NCI-H2081 (cell line): Measurements from ENCODE around the gene FAHD1.

Source experiments
- DNase-seq, 2 experiments: peaks; one replicate each; lab custom pipeline; 2025; lab: John Stamatoyannopoulos, UW

The FAHD1 gene

DNA sequence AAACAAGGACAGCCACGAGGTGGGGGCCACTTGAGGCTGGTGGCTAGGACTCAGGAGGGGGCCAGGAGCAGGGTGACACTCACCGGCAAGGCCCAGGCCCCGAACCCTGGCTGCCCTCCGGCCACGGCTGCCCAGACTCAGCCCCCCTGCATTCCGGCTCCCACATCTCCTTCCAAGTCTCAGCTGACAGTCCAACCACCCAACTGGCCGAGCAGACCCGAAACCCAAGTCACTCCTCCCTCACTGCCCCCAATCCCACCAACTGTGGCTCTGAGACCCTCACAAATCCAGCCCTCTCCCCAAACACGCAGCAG is 9.8 kb upstream of the FAHD1 start:
- no peak for DNase-seq

DNA sequence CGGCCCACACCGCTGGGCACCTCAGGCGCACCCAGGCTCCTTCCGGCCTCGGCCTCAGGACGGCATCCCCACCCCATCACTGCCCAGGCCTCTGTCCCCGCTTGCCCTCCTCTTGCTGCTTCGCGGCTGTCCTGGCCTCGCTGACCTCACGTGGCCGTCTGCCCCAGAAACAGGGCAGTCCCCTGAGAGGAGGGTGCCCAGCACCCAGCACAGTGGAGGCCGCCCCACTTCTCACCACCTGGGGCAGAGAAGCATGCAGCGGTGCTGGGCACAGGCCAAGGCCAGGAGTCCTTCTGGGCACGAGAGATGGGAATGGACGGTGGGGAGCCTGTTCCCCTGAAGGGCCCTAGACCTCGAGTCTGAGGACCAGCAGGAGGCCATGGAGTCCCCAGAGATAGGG is 9.3 kb upstream of the FAHD1 start:
- DNase-seq = no peak

DNA sequence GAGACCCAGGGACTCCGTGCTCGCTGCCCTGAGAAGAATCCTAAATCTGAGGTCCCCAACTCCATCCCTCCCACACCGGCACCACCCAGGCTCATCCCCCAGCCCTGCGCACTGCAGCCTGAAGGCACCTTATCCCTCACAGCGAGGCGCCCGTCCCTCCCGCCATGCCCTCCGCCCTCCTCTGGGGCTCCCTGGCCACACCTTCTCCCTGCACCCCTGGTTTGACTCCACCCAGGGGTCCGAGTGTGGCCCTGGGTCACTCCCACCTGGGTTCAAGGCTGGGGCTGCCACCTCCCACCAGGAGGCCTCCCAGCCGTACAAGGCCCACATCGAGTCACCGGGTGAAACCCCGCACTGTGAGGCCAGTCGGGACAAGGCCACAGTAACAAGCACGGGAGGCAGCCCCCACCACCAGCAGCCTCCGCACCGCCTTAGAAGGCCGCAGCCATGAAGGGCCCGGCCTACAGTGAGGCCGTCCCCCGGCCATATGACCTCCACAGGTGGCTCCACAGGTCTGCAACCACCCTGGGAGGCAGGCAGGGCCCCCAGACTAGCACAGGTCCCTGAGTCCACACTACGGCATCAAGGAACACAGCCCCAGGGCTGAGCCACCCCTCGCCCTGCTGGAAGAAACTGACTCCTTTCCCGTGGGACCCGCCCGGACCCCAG is 8.7 kb upstream of the FAHD1 start:
- DNase-seq = no peak

DNA sequence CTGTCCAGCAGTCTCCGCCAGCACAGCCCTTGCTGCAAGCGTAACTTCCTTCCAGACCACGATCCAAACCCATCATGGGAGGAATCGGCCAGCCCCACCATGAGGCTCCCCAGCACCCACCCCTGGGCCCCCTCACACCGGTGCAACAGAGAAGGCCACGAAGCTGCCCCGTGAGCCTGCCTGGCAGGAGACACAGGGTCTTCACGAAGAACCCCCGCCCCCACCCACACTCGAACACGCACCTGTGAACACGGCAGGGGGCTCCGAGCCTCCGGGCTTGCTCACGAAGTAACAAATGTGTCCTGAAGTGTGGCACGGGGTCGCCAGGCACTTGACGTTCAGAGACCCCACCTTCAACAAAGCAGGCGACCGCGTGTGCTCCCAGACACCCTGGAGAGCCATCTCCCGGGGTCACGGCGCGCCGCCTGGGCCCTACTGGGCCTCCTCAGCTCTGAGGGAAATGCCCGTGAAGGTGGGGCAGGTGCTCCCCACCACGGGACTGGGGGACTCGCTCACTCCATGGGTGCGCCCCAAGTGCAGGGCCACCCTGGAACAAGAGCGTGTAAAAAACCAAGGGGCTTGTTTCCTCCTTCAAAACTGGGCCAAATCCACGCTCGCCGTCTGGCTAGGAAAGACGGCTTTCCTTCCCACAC is 8.0 kb upstream of the FAHD1 start:
- no peak for DNase-seq

DNA sequence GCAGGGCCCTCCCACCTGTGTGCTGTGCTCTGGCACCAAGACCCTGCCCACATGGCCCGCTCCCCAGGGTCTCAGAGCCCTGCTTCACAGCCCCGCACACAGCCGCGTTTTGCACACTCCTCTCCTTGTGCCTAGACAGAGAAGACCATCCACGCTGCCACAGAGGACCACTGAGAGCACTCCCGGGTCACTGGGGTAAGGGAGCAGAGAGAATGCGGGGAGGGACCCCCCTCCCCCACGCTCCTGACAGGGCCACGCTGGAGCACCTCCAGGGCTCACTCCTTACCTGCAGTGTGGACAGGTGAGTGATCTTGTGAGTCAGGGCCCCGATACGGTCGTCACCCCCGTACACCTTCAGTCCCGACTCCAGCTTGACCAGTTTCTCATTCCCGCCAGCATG is 7.4 kb upstream of the FAHD1 start:
- DNase-seq = no peak

DNA sequence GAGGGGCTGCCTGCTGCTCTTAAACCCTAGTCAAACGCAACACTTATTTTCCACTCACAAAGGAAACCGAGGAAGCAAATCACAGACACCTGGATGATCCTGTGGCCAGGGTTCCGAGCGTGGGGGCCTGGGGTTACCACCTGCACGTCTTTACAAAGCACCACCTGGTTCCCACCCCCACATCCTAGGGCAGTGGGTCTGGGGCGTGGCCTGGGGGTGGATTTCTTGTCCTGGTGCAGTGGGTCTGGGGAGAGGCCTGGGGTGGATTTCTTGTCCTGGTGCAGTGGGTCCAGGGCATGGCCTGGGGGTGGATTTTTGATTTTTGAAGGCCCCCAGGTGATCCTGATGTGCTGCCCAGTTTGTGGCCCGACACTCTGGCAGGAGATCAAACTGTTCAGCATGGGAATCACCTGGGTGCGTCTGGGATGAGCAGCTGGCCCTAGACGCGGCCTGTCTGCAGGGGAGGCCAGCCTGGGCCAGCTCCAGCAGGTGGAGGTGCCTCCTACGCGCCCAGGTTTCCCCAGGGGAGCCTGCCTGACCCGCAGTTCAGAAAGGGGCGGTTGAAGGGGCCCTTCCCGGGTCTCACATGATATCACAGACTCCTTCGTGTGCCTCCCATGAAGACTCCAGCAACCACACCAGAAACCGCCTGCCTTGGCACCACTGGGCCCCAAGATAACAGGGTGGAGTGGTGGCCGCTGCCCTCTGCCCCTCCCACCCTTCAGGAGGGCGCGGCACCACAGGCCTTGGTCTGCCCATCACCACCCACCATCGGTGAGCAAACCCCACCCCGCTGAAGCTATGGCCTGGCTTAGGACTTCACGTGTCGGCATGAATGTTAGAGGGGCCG is 6.7 kb upstream of the FAHD1 start:
- no peak for DNase-seq

DNA sequence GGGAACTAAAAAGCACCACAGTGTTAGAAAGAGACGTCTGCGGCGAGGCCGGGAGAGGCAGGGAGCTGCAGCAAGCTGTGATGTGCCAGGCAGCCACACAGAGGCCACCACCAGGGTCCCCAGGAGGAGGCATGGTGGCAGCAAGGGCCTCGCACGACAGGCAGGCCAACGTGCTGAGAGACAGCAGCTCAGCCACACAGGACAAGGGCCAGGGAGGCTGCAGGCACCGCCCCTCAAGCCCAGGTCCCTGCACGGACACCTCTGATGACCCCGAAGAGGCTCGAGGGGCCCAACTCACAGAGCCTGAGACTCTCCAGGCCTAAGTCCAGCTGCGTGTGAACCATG is 6.1 kb upstream of the FAHD1 start:
- no peak for DNase-seq

DNA sequence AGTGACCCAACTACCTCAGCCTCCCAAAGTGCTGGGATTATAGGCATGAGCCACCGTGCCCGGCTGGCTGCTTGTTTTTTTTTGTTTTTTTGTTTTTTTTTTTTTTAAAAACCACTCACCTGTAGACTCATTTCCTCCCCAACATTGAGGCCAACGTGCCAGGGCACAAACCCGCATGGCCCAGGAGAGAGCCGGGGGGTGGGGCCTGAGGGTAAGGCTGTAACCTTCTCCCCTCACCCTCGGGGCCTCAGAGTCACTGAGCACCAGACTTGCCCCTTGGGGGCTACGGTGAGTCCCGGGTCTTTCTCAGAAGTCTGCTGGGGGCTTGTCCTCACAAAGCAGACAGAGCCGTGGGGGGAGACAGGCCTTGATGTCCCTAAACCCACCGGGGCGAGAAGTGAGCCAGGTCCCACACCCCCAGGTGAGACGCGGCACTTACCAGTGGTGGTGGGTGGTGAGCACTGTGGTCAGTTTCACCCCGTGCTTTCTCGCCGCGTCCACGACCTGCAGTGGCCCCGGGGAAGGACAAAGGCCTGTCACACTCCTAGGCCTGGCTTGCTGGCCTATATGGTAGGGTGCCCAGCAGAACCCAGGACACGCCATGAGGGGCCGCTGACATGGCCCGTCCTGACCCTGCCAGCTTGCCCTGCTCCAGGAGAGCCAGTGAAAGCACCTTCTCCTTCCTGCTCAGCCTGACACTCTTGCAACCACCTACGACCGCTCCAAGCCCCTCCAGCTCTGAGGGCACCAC is 5.0 kb upstream of the FAHD1 start:
- DNase-seq = no peak

DNA sequence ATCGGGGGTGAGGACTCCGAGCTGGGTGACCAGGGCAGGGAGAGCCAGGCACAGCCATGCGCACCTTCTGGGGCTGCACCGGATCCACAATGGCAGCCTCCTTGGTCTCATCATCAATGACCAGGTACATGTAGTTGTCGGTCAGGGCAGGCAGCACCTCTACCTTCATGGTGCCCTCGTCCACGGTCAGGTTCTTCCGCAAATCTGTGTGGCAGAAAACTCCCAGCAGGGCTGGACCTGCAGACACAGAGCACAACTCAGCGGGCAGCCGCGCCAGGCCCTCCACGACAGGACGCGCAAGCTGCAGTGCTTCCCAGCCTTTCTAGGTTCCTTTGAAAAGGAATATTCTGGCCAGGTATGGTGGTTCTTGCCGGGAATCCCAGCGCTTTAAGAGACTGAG is 4.2 kb upstream of the FAHD1 start:
- no peak for DNase-seq

DNA sequence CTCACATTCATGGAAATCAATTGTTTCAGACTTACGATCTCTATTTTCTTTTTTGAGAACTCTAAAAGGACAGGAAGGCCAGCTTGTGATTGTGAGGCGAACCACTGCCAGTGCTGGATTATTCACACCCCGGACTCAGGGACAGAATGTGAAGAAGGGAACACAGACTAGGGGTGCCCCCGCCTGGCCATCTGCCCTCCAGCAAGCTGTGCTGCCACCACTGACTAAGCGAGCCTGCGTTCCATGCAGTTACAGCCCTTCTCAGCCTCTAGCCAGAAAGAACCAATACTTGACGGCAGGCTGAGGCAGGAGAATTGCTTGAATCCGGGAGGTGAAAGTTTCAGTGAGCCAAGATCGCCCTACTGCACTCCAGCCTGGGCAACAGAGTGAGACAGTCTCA is 3.2 kb upstream of the FAHD1 start:
- DNase-seq = peak in 1 of 2 experiments; percentile 22

DNA sequence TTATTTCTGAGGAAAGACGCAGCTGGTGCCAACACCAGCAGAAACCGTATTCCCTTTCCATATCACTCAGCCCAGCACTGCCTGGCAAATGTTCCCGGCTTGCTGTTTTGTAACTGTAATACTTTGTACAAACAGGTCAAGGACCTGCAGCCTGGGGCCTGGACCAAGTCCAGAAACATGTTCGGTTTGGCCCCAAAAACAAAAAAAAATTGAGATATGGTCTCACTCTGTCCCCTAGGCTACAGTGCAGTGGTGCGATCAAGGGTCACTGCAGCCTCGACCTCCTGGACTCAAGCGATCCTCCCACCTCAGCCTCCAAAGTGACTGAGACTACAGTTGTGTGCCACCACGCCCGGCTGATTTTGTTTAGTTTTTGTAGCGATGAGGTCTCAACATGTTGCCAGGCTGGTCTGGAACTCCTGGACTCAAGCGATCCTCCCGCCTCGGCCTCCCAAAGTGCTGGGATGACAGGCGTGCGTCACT is 1.6 kb upstream of the FAHD1 start:
- DNase-seq = no peak

DNA sequence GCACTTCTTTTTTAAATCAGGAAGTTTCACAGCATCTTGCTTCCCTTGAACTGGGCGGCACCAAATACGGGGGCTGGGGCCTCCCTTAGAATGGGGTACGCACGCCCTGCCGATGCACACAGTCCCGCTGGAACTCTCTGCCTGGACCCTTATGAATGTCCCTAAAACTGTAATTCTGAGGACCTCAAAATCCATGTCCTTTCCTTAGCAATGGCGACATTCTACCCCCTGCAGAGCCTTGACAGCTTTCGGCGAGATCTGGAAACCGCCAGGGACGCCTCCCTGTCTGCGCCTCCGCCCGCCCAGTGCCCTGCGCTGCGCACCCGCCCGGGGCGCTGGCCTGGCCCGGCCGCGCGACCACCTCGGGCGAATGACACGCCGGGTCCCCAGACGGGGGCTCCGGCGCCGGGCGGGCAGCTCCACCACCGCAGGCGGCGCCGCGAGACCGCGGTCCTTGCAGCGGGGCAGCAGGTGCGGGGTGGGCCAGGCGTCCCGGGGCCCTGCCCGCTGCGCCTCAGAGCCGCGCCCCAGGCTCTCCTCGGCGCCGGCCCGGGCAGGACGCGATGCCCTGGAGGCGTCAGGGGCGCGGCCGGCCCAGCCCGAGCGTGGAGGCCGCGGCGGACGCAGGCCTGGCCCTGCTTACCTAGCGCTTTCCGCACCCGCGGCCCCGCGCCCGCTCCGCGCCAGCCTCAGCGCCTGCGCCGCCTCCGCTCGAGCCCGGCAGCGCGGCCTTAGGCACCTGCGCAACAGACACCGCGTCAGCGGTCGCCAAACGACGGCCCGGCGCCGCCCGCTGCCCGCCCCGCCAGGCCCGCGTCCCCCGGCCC is 929 bp upstream of the FAHD1 start:
- peak; percentile 58 to 72 for DNase-seq

DNA sequence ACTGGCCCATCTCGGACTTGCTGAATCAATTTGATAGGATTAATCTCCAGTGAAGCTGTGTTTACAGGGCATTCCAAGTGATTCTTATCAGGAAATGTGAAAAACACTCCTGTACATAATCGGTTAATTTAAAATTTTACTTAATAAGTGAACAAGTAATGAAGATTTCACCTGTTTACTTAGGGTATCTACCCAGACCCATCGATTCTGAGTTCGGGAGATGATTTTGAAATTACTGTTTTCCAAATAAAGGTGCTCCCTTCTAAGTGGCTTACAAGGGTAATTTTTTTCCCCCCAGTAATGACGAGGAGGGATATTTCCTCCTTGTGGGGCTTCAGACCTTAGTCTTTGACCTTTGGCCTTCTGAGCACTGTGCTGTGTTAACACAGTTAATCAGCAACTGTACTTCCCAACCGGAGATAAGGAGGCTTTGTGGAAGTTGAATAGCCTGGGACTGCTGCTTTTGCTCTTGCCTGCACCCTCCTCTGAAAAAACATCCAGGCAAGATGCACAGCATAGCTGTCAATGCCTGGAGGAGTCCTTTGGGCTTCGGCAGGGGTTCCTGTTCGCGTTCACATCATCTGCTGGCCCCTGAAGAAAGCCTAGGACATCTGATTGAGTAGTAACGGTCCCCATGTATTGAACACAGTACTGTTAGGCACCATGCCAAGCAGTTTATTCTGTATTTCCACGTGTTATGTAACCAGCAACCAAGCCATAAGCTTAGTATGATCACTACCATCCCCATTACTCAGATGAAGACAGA is 1.8 kb downstream of the FAHD1 start:
- DNase-seq = no peak

DNA sequence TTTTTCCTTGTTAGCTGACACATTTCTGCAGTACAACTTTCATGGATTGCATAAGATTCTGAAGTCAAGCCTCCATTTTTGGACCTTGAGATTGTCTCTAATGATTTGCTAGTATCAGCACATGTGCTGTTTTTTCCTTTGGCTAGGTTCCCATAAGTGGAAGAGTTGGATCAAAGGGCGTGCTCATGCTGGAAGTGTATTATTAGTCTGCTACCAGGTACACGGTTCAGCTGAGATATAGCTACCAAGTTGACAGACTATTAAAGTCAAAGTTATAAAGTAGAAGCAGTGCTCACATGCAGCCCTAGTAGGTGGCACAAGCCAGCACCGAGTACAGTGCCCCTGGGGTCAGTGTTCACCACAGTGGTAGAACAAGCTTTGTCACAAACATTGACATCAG is 3.2 kb downstream of the FAHD1 start:
- DNase-seq = no peak

DNA sequence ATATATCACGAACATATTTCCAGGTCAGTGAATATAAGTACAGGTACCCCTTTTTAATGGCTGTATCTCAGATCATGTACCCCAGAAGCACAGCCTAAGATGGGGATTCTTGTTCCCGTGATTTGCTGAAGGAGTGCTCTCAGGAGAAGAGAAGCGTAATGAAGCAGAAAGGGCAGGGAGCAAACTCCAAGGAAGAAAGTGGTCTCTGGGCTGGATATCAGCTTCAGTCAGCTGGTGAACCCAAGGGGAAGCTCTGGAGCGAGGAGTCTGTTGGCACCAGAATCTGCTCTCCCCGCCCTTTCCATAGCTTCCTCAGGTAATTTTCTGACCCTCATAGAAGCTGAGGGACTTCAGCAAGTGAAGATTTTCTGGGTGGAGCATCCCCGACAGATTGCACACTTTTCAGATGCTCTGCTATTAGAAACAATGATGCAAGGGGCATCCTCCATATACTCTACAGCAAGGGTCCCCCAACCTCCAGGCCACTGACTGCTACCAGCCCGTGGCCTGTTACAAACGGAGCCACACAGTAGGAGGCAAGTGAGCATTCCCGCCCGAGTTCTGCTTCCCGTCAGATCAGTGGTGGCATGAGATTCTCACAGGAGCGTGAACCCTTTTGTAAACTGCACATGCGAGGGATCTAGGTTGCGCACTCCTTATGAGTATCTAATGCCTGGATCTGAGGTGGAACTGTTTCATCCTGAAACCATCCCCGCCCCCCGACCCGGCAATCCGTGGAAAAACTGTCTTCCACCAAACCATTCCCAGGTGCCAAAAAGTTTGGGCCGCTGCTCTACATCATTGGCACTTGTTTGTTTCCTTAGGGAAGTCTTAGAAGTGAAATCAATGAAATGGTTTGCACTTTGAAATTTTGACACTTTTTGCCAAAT is 4.4 kb downstream of the FAHD1 start:
- no peak for DNase-seq

DNA sequence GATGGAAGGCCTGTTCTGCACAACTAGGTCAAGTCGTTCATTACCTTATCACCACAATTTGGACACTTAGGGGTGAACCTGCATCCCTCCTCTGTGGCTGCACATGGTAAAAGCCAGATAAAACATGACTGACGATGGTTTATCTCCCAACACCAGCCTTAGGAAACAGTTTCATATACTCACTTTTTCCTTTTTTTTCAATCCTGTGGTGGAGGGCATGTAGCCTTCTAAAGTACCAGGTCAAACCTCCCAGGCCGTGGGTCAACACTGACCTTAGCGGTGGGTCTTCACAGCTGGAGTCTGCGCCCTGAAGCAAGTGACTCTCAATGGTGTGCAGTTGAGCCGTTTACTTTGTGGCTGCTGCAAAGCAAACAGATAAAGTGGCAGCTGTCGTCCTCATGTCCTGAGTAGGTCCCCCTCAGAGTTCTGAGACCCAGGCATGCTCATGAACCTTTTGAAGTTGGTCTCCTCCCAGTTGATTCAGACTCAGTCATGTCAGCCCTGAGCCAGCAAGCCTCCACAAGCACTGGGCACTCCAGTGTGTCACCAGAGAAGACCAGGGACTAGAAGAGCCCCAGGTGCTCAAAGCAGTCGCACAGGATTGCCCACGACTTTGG is 5.9 kb downstream of the FAHD1 start:
- DNase-seq = no peak

DNA sequence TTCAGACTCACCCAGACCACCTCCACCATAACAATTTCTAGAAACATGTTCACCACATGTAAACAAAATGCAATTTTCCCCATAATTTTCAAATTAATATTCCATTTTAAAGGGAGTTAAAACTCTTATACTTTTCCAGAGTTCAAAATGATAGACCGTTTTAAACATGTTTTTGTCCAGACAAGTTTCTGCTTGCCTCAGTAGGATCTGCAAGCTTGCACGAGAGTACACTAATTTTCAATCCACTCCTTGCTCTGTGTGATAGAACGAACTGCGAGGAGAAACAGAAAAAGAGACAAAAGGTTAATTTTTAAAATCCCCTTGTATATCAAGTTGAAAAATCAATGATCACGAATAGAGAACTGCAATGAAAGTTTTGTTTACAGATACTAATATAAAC is 7.1 kb downstream of the FAHD1 start:
- DNase-seq = no peak

DNA sequence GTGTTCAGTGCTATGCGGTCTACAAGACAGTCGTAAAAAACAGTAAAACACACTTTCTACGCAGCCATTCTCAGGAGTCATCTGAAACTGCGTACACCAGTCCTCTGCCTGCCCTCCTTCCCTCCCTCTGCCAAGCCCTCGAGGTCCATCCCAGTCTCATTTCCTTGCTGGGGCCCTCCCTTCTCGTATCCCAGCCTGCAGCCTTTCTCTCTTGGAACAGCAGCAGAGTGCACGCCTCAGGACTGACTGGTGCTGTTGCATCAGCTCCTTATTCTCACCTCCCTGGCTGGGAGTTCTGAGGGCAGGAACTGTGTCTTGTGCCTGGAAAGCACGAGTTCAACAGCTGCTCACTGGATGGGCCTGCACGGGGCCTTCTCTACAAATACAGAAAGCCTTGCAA is 12.5 kb downstream of the FAHD1 start:
- no peak for DNase-seq

DNA sequence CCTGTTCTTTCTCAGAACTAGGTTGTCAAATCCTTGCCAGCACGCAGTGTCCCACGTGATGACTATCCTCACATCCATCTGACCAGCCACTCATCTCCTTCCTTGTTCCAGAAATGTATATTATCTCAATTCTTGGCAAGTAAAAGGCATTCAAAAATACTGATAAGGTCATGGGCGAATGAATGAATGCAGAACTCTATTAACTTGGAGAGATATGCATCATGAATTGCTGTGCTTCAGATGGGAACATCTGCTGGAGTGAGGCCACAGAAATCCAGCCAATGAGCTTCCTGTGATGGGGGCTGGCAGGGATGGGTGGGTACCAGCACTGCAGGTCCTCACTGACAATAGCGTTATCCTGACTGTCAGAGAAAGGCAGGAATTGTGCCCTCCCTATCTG is 19.0 kb downstream of the FAHD1 start:
- DNase-seq = no peak
